LNCaP clone FGC (cell line): Measurements from ENCODE around the gene APOA4.

Experiments
- DNase-seq: peaks from one replicate; pipeline ENCODE4 v3.0.0-alpha.2; 2011; ENCODE audit warnings: low read depth
- H3K4me3 ChIP-seq: 2 replicates; pipeline ENCODE4 v1.5.1; 2011; ENCODE audit warnings: mild to moderate bottlenecking, low read depth, low read length, control low read depth
- TF ChIP-seq, protein P1 (sequence below): IDR thresholded peaks from 2 replicates; pipeline ENCODE4 v1.5.1; 2012; ENCODE audit warnings: mild to moderate bottlenecking; ENCODE audit not compliant: control insufficient read depth, insufficient read depth; ENCODE audit errors: extremely low read depth

Gene APOA4

DNA sequence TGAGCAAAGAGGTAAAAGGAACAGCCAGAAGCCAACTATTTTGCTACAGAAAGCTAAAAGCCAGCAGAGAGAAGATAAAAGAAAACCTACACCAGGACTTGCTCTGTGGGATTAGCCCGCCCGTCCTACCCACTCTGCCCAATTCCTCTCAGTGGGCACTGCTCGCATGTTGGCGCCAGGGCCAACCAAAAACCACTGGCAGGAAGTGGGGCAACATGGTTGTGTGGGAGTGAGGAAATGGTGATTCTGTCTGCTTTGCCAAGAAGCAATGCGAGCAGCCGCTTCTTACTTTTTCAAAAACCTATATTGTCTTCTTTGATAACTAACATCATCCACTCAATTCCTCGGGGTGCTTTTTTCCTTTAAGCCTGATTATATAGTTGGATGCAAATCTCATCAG is 28.5 kb upstream of the APOA4 start:
- TF ChIP-seq, protein P1, sequence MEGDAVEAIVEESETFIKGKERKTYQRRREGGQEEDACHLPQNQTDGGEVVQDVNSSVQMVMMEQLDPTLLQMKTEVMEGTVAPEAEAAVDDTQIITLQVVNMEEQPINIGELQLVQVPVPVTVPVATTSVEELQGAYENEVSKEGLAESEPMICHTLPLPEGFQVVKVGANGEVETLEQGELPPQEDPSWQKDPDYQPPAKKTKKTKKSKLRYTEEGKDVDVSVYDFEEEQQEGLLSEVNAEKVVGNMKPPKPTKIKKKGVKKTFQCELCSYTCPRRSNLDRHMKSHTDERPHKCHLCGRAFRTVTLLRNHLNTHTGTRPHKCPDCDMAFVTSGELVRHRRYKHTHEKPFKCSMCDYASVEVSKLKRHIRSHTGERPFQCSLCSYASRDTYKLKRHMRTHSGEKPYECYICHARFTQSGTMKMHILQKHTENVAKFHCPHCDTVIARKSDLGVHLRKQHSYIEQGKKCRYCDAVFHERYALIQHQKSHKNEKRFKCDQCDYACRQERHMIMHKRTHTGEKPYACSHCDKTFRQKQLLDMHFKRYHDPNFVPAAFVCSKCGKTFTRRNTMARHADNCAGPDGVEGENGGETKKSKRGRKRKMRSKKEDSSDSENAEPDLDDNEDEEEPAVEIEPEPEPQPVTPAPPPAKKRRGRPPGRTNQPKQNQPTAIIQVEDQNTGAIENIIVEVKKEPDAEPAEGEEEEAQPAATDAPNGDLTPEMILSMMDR, result no peak
- DNase-seq, result no peak
- no peak overlapping the region for H3K4me3 ChIP-seq

DNA sequence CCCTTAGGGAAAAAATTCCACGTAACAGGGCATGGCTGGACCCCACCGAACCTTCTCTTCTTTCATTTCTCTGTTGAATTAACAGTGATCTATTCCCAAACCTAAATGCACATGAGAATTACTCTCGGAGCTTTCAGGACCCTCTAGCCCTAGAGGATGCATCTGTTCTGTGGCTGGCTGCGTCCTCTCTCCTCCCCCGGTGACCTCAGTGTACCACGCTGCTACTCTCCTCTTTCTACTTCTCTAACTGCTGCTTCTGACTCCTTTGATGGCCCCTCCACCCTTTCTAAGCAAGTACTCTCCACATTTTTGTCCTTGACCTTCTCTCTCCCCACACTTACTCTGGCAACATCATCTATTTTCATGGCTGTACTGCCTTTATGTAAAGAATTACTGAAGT is 26.4 kb upstream of the APOA4 start:
- TF ChIP-seq, protein P1, result no peak
- H3K4me3 ChIP-seq, result no peak overlapping the region
- DNase-seq, result no peak

DNA sequence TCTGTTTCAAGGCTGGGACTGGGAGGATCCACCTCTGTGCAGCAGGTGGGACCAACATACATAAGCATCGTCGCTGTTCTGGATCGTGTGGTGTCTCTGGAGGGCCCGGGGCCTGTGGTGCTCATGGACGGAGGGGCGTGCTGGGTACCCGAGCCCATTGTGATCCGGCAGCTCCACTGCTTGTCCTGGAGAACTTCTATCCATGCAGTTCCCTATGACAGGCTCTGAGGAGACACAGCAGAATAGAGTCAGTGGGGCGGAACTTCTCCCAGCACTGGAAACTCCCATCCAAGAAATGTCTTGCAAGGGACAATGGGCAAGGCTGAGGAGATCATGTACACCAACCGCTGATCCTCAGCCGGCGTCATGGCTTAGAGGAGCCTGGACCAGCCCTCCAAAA is 26.0 kb upstream of the APOA4 start:
- no peak overlapping the region for H3K4me3 ChIP-seq
- TF ChIP-seq, protein P1, result no peak
- no peak for DNase-seq

DNA sequence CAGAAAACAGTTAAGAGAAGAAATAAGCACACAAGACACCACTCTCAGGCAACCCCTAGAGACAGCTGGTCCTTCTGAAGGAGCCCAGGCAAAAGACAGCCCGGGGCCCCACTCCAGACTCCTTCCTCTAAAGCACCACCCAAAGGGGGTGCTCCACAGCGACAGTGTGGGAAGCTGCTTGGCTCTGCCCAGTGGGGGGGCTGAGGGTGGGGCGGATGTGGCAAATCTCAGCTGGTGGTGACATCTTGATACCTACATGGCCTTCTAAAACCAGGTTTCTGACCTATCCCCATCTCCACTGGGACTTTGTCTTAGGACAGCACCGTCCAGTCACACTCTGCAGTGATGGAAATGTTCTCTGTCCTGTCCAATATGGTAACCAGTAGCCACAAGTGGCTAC is 24.5 kb upstream of the APOA4 start:
- no peak overlapping the region for H3K4me3 ChIP-seq
- DNase-seq, result no peak
- TF ChIP-seq, protein P1, result no peak

DNA sequence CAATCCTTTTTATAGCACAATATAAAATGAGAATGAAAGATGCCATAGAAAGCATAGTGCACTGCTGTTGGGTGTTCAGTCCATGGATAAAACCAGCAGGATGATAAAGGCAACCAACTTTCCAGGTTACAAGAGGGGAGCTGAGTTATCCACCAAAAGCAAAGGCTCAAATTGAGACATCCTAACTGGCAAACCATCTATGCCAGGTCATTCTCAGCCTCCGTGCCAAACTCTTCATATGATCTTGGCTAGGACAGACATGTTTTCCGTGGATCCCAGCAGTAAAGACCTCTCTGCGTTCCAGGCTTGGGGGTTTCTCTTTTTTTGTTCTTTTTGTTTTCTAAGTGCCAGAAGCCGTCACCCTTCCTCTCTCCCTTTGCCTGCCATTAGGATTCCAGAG is 21.6 kb upstream of the APOA4 start:
- TF ChIP-seq, protein P1, result no peak
- no peak overlapping the region for H3K4me3 ChIP-seq
- DNase-seq, result no peak

DNA sequence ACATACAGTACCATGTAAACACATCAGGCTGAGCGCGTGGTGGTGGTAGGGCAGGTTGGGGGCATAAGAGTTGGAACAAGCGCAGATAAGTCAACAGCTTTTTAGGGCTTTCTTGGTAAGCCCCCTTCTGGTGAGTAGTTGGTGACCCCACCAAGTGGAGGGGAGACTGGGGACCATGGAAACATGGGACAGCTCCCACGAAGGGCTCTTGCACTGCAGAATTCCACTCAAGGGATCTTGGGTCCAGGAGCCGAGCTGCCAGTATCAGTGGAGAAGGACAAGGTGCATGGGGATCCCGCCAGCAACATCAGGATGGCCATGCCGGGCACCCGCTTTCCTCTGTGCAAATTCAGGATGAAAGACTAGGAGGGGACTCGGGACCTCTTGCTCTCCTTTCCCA is 20.6 kb upstream of the APOA4 start:
- TF ChIP-seq, protein P1, result no peak
- DNase-seq, result no peak
- H3K4me3 ChIP-seq, result no peak overlapping the region

DNA sequence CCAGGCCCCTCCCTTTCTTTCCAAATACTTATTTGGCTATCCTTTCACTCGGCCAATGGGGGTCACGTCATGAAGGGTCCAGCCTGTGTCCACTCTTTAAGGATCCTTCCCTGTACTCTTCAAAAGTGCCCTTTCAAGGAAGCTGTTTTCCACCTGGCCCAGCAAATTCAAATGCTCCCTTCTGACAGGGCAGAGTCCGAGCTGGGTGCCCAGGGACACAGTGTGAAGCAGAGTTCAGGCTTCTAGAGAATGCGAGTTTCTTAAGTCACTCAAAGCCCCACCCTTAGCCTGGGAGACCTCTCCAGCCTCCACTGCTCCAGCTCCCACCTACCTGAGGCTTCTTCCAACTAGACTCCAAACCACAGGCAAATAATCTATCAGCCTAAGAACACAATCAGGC is 19.8 kb upstream of the APOA4 start:
- TF ChIP-seq, protein P1, result no peak
- H3K4me3 ChIP-seq, result no peak overlapping the region
- DNase-seq, result no peak
